ENCODE measurements around the gene PCDHA12.
"Not testable (repeated sequence)": the region's sequence is repeated elsewhere in the genome, so short reads cannot be mapped to it uniquely, and the experiment has no call there.

Gene PCDHA12

DNA sequence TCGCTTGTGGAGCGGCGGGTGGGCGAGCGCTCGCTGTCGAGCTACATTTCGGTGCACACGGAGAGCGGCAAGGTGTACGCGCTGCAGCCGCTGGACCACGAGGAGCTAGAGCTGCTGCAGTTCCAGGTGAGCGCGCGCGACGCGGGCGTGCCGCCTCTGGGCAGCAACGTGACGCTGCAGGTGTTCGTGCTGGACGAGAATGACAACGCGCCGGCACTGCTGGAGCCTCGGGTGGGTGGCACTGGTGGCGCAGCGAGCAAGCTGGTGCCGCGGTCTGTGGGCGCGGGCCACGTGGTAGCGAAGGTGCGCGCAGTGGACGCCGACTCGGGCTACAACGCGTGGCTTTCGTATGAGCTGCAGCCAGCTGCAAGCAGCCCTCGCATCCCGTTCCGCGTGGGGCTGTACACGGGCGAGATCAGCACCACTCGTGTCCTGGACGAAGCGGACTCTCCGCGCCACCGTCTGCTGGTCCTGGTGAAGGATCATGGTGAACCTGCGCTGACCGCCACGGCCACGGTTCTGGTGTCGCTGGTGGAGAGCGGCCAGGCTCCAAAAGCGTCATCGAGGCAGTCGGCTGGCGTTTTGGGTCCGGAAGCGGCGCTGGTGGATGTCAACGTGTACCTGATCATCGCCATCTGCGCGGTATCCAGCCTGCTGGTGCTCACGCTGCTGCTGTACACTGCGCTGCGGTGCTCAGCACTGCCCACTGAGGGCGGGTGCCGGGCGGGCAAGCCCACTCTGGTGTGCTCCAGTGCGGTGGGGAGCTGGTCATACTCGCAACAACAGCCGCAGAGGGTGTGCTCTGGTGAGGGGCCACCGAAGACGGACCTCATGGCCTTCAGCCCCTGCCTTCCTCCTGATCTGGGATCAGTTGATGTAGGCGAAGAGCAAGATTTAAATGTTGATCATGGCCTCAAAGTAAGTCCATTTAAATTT, 32.0 kb upstream of the PCDHA12 start:
- no peak overlapping the region for H3K4me3 ChIP-seq (ENCODE audit: low read length in 2 of 2)
- peaks cover 0 to 14% of the 10 kb centered on the region in 2 donors for H3K9me3 ChIP-seq (ENCODE audit: control insufficient read depth in 2 of 2, low read length in 2 of 2)
- H3K4me1 ChIP-seq (ENCODE audit: control insufficient read depth, insufficient read depth, low read length): no peaks in the 10 kb centered on the region
- H3K36me3 ChIP-seq (ENCODE audit: control insufficient read depth in 2 of 2, insufficient read depth in 2 of 2, low read length in 2 of 2): no peaks in the 10 kb centered on the region
- no peak overlapping the region for H3K27ac ChIP-seq (ENCODE audit: low read length)
- H3K9ac ChIP-seq (ENCODE audit: low read length in 2 of 2): no peak overlapping the region
- peaks cover 0 to 7% of the 10 kb centered on the region in 2 donors for H3K27me3 ChIP-seq (ENCODE audit: control insufficient read depth in 1 of 2, insufficient read depth in 2 of 2, low read length in 2 of 2)

DNA sequence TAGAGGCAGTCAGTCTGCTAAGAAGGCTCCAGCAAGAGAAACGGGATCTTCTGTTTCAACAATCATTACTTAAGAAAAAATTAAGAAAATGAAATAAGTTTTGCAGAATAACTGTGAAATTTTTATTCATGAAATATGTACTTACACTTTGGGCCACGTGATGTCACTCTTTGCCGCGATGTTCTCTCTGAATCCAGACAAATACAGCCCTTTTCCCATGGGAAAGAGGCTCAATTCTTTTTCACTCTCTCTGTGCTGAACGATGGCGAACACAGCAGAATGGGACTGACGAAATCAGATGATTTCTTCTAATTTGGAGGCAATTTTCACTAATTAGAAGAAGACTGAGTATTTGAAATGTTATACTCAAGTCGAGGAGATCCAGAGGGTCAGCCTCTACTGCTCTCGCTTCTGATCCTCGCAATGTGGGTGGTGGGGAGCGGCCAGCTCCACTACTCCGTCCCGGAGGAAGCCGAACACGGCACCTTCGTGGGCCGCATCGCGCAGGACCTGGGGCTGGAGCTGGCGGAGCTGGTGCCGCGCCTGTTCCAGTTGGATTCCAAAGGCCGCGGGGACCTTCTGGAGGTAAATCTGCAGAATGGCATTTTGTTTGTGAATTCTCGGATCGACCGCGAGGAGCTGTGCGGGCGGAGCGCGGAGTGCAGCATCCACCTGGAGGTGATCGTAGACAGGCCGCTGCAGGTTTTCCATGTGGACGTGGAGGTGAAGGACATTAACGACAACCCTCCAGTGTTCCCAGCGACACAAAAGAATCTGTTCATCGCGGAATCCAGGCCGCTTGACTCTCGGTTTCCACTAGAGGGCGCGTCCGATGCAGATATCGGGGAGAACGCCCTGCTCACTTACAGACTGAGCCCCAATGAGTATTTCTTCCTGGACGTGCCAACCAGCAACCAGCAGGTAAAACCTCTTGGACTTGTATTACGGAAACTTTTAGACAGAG, 26.7 kb upstream of the PCDHA12 start, which contains the start of gene PCDHA9:
PCDHA9 (plus strand) TSS at position 244 of the 964 bp plus-strand sequence; CDS start at position 358, 114 bp downstream.
- not testable (repeated sequence) for H3K4me3 ChIP-seq (ENCODE audit: low read length in 2 of 2); H3K4me1 ChIP-seq (ENCODE audit: control insufficient read depth, insufficient read depth, low read length)
- H3K27me3 ChIP-seq (ENCODE audit: control insufficient read depth in 1 of 2, insufficient read depth in 2 of 2, low read length in 2 of 2): peaks cover 0 to 25% of the 10 kb centered on the region in 2 donors

DNA sequence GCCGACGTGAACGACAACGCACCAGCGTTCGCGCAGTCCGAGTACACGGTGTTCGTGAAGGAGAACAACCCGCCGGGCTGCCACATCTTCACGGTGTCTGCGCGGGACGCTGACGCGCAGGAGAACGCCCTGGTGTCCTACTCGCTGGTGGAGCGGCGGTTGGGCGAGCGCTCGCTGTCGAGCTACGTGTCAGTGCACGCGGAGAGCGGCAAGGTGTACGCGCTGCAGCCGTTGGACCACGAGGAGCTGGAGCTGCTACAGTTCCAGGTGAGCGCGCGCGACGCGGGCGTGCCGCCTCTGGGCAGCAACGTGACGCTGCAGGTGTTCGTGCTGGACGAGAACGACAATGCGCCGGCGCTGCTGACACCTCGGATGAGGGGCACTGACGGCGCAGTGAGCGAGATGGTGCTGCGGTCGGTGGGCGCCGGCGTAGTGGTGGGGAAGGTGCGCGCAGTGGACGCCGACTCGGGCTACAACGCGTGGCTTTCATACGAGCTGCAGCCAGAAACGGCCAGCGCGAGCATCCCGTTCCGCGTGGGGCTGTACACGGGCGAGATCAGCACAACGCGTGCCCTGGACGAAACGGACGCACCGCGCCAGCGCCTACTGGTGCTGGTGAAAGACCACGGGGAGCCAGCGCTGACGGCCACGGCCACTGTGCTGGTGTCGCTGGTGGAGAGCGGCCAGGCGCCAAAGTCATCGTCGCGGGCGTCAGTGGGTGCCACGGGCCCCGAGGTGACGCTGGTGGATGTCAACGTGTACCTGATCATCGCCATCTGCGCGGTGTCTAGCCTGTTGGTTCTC, 25.1 kb upstream of the PCDHA12 start:
- H3K9ac ChIP-seq (ENCODE audit: low read length in 2 of 2); H3K27ac ChIP-seq (ENCODE audit: low read length); H3K36me3 ChIP-seq (ENCODE audit: control insufficient read depth in 2 of 2, insufficient read depth in 2 of 2, low read length in 2 of 2); H3K4me3 ChIP-seq (ENCODE audit: low read length in 2 of 2); H3K4me1 ChIP-seq (ENCODE audit: control insufficient read depth, insufficient read depth, low read length): not testable (repeated sequence)
- H3K27me3 ChIP-seq (ENCODE audit: control insufficient read depth in 1 of 2, insufficient read depth in 2 of 2, low read length in 2 of 2): peaks cover 0 to 25% of the 10 kb centered on the region in 2 donors
- peaks cover 0 to 10% of the 10 kb centered on the region in 2 donors for H3K9me3 ChIP-seq (ENCODE audit: control insufficient read depth in 2 of 2, low read length in 2 of 2)

More for the DNA sequence above, 26.7 kb upstream of the PCDHA12 start, which contains the start of gene PCDHA9:
- peaks cover 0 to 11% of the 10 kb centered on the region in 2 donors for H3K9me3 ChIP-seq (ENCODE audit: control insufficient read depth in 2 of 2, low read length in 2 of 2)
- H3K9ac ChIP-seq (ENCODE audit: low read length in 2 of 2); H3K36me3 ChIP-seq (ENCODE audit: control insufficient read depth in 2 of 2, insufficient read depth in 2 of 2, low read length in 2 of 2); H3K27ac ChIP-seq (ENCODE audit: low read length): not testable (repeated sequence)

DNA sequence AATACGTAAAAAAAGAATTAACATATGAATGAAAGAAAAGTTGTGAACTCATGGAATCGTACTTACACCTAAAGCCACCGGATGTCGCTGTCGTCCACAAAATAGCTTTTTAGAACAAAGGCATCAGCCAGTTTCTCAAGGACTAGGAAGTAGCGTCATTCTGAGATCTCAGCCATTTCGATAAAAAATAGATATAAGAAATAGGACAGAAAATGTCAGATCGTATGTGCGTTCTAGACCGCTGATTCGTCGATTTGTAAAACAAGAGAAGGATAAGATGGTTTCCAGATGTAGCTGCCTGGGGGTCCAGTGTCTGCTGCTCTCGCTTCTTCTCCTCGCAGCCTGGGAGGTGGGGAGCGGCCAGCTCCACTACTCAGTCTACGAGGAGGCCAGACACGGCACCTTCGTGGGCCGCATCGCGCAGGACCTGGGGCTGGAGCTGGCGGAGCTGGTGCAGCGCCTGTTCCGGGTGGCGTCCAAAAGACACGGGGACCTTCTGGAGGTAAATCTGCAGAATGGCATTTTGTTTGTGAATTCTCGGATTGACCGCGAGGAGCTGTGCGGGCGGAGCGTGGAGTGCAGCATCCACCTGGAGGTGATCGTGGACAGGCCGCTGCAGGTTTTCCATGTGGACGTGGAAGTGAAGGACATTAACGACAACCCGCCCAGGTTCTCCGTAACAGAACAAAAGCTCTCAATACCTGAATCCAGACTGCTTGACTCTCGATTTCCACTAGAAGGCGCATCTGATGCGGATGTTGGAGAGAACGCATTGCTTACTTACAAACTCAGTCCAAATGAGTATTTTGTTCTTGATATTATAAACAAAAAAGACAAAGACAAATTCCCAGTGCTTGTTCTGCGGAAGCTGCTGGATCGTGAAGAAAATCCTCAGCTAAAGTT, 19.1 kb upstream of the PCDHA12 start, which contains the start of gene PCDHA10:
PCDHA10 (plus strand) TSS at position 126 of the 903 bp plus-strand sequence; CDS start at position 278, 152 bp downstream.
- Histone ChIP-seq H3K9me3 (ENCODE audit: control insufficient read depth in 2 of 2, low read length in 2 of 2) (peaks cover 2 to 22% of the 10 kb centered on the region in 2 donors), H3K27ac (ENCODE audit: low read length) (no peak within 1 kb of the TSS), H3K9ac (ENCODE audit: low read length in 2 of 2) (no peak within 1 kb of the TSS)

GRCh38 chr5:140857177-140857986, 17.7 kb upstream of the PCDHA12 start:
- Histone ChIP-seq H3K4me1 (ENCODE audit: control insufficient read depth, insufficient read depth, low read length) (no peaks in the 10 kb centered on the region), H3K4me3 (ENCODE audit: low read length in 2 of 2) (no peak overlapping the region), H3K27ac (ENCODE audit: low read length) (no peak overlapping the region), H3K36me3 (ENCODE audit: control insufficient read depth in 2 of 2, insufficient read depth in 2 of 2, low read length in 2 of 2) (no peaks in the 10 kb centered on the region), H3K27me3 (ENCODE audit: control insufficient read depth in 1 of 2, insufficient read depth in 2 of 2, low read length in 2 of 2) (peaks cover 7 to 15% of the 10 kb centered on the region in 2 donors), H3K9ac (ENCODE audit: low read length in 2 of 2) (no peak overlapping the region), H3K9me3 (ENCODE audit: control insufficient read depth in 2 of 2, low read length in 2 of 2) (peaks cover 11 to 36% of the 10 kb centered on the region in 2 donors)

More for the DNA sequence above, 19.1 kb upstream of the PCDHA12 start, which contains the start of gene PCDHA10:
- Histone ChIP-seq H3K4me1 (ENCODE audit: control insufficient read depth, insufficient read depth, low read length) (no peaks in the 10 kb centered on the region), H3K36me3 (ENCODE audit: control insufficient read depth in 2 of 2, insufficient read depth in 2 of 2, low read length in 2 of 2) (no peaks in the 10 kb centered on the region), H3K27me3 (ENCODE audit: control insufficient read depth in 1 of 2, insufficient read depth in 2 of 2, low read length in 2 of 2) (peaks cover 2 to 15% of the 10 kb centered on the region in 2 donors), H3K4me3 (ENCODE audit: low read length in 2 of 2) (no peak within 1 kb of the TSS)

- H3K27ac ChIP-seq (ENCODE audit: low read length): no peak overlapping the region
- no peak overlapping the region for H3K9ac ChIP-seq (ENCODE audit: low read length in 2 of 2)
- H3K36me3 ChIP-seq (ENCODE audit: control insufficient read depth in 2 of 2, insufficient read depth in 2 of 2, low read length in 2 of 2): no peaks in the 10 kb centered on the region
- H3K9me3 ChIP-seq (ENCODE audit: control insufficient read depth in 2 of 2, low read length in 2 of 2): peaks cover 11 to 41% of the 10 kb centered on the region in 2 donors
- H3K4me1 ChIP-seq (ENCODE audit: control insufficient read depth, insufficient read depth, low read length): no peaks in the 10 kb centered on the region
- H3K4me3 ChIP-seq (ENCODE audit: low read length in 2 of 2): no peak overlapping the region
- peaks cover 7 to 16% of the 10 kb centered on the region in 2 donors for H3K27me3 ChIP-seq (ENCODE audit: control insufficient read depth in 1 of 2, insufficient read depth in 2 of 2, low read length in 2 of 2)
These were observed 17.2 kb upstream of the PCDHA12 start for GRCh38 chr5:140857987-140858240.

GRCh38 chr5:140862441-140863295, 12.4 kb upstream of the PCDHA12 start:
- no peak overlapping the region for H3K27ac ChIP-seq (ENCODE audit: low read length)
- no peak overlapping the region for H3K4me3 ChIP-seq (ENCODE audit: low read length in 2 of 2)
- peaks cover 5 to 6% of the 10 kb centered on the region in 2 donors for H3K27me3 ChIP-seq (ENCODE audit: control insufficient read depth in 1 of 2, insufficient read depth in 2 of 2, low read length in 2 of 2)
- no peaks in the 10 kb centered on the region for H3K4me1 ChIP-seq (ENCODE audit: control insufficient read depth, insufficient read depth, low read length)
- H3K36me3 ChIP-seq (ENCODE audit: control insufficient read depth in 2 of 2, insufficient read depth in 2 of 2, low read length in 2 of 2): no peaks in the 10 kb centered on the region
- H3K9me3 ChIP-seq (ENCODE audit: control insufficient read depth in 2 of 2, low read length in 2 of 2): peaks cover 9 to 30% of the 10 kb centered on the region in 2 donors
- H3K9ac ChIP-seq (ENCODE audit: low read length in 2 of 2): no peak overlapping the region

GRCh38 chr5:140868721-140869554, 6.2 kb upstream of the PCDHA12 start, which contains the start of gene PCDHA11:
PCDHA11 (plus strand) TSS chr5:140868957; CDS start chr5:140869104, 147 bp downstream.
- H3K36me3 ChIP-seq (ENCODE audit: control insufficient read depth in 2 of 2, insufficient read depth in 2 of 2, low read length in 2 of 2): no peaks in the 10 kb centered on the region
- H3K9me3 ChIP-seq (ENCODE audit: control insufficient read depth in 2 of 2, low read length in 2 of 2): peaks cover 8 to 21% of the 10 kb centered on the region in 2 donors
- no peak within 1 kb of the TSS for H3K4me3 ChIP-seq (ENCODE audit: low read length in 2 of 2)
- no peak within 1 kb of the TSS for H3K9ac ChIP-seq (ENCODE audit: low read length in 2 of 2)
- H3K4me1 ChIP-seq (ENCODE audit: control insufficient read depth, insufficient read depth, low read length): no peaks in the 10 kb centered on the region
- H3K27me3 ChIP-seq (ENCODE audit: control insufficient read depth in 1 of 2, insufficient read depth in 2 of 2, low read length in 2 of 2): peaks cover 4 to 24% of the 10 kb centered on the region in 2 donors
- no peak within 1 kb of the TSS for H3K27ac ChIP-seq (ENCODE audit: low read length)
